Measurements from ENCODE around the gene IGF2. TPM values are rescaled to one million over a fixed set of nuclear protein-coding genes. Genes with fewer than 3 reads are reported as not detected.

IGF2 gene
- total and polyA plus RNA-seq, 2 of the 8 experiments (the other 6 are each of a cell fraction or from before 2014, with no cell fraction given): 0.74 to 1.5 TPM

DNA sequence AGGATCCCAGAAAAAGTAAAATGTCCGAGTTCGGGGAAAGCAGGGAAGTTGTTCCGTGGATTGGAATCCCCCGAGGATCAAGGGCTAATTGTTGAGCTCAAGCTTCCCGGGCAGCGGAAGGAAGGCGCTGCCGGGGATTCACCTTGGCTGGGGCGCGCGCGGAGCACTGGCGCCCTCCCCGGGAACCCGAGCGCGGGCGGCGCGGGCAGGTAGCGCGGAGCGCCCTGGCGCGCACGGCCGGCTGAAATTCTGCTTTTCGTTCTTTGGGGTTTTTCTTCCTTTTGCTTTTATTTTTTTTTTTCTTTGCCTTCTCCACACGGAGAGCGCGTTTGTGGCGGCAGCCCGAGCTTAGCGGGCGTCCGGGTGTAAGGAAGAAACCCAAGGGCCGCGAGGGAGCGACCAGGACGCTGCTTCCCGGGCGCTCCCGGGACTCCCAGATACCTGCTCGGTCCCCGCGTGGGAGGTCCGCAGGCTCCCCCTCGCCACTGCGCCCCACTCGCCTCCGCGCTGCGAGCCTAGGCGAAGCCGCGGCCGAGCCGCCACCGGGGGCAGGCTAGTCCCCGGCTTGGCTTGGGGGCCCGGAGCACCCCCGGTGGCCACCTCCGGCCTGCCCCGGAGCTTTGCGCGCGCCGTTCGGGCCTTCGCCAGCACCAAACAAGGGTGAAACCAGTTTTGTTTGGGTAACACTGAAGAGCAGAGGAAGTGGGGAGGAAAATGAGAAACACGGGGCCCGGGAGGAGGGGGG lies 4.8 kb upstream of the IGF2 start (continued):
- TF ChIP-seq, protein P1, sequence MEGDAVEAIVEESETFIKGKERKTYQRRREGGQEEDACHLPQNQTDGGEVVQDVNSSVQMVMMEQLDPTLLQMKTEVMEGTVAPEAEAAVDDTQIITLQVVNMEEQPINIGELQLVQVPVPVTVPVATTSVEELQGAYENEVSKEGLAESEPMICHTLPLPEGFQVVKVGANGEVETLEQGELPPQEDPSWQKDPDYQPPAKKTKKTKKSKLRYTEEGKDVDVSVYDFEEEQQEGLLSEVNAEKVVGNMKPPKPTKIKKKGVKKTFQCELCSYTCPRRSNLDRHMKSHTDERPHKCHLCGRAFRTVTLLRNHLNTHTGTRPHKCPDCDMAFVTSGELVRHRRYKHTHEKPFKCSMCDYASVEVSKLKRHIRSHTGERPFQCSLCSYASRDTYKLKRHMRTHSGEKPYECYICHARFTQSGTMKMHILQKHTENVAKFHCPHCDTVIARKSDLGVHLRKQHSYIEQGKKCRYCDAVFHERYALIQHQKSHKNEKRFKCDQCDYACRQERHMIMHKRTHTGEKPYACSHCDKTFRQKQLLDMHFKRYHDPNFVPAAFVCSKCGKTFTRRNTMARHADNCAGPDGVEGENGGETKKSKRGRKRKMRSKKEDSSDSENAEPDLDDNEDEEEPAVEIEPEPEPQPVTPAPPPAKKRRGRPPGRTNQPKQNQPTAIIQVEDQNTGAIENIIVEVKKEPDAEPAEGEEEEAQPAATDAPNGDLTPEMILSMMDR (IDR thresholded peaks at IDR 0.05; ENCODE audit: control extremely low read depth in 1 of 3, insufficient read depth in 1 of 3, low read depth in 1 of 3, low read length in 3 of 3): peak in 1 of 3 experiments; percentile 32; a peak in 1 of 4 replicates
- TF ChIP-seq JUND (IDR thresholded peaks at IDR 0.05; ENCODE audit: low read length): no peak
- peak; percentile 99 for TF ChIP-seq RNF2 (IDR thresholded peaks at IDR 0.05; ENCODE audit: borderline replicate concordance, low read depth, low read length, missing control alignments, poor library complexity, severe bottlenecking)
- TF ChIP-seq, protein P2, sequence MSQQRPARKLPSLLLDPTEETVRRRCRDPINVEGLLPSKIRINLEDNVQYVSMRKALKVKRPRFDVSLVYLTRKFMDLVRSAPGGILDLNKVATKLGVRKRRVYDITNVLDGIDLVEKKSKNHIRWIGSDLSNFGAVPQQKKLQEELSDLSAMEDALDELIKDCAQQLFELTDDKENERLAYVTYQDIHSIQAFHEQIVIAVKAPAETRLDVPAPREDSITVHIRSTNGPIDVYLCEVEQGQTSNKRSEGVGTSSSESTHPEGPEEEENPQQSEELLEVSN (IDR thresholded peaks at IDR 0.05): no peak
- peak; percentile 97 for TF ChIP-seq EZH2 (IDR thresholded peaks at IDR 0.05; ENCODE audit: low read depth, low read length, severe bottlenecking)

Measured in H1 (cell line).